HepG2 (cell line): ENCODE data around the gene TMEM220. TPM values are rescaled to one million over a fixed set of nuclear protein-coding genes. Genes with fewer than 3 reads are reported as not detected.

Experiments
- AGO1 ChIP-seq: fragments of 200-400 bp; formaldehyde crosslinking; IDR thresholded peaks from 2 replicates; pipeline ENCODE4 v1.6.1; 2017; ENCODE audit warnings: mild to moderate bottlenecking, low read depth, low read length, moderate library complexity; ENCODE audit not compliant: poor library complexity, severe bottlenecking
- BRD4 ChIP-seq: sonication (generic); formaldehyde crosslinking; IDR thresholded peaks from 2 replicates; pipeline ENCODE4 v1.4.0; 2020; ENCODE audit warnings: missing genetic modification reagents
- CENPX ChIP-seq: sonication (generic); formaldehyde crosslinking; IDR thresholded peaks from 2 replicates; pipeline ENCODE4 v1.9.0; 2021; ENCODE audit warnings: mild to moderate bottlenecking, missing genetic modification reagents, moderate library complexity
- EEA1 ChIP-seq: sonication (generic); formaldehyde crosslinking; IDR thresholded peaks from 2 replicates; pipeline ENCODE4 v1.5.1; 2020; ENCODE audit warnings: mild to moderate bottlenecking, missing genetic modification reagents, borderline replicate concordance
- GPN1 ChIP-seq: sonication (generic); formaldehyde crosslinking; IDR thresholded peaks from 2 replicates; pipeline ENCODE4 v1.5.1; 2020; ENCODE audit warnings: missing genetic modification reagents, borderline replicate concordance
- HNRNPK ChIP-seq: fragments of 200-400 bp; formaldehyde crosslinking; IDR thresholded peaks from 2 replicates; pipeline ENCODE4 v1.6.1; 2018; ENCODE audit warnings: low read length, low read depth, moderate library complexity, mild to moderate bottlenecking; ENCODE audit not compliant: poor library complexity, severe bottlenecking
- HNRNPUL1 ChIP-seq: fragments of 200-400 bp; formaldehyde crosslinking; IDR thresholded peaks from 2 replicates; pipeline ENCODE4 v1.6.1; 2017; ENCODE audit warnings: low read depth, mild to moderate bottlenecking, low read length, moderate library complexity
- SNAI1 ChIP-seq: sonication (generic); formaldehyde crosslinking; IDR thresholded peaks from 2 replicates; pipeline ENCODE4 v1.5.0; 2020; ENCODE audit warnings: mild to moderate bottlenecking, missing genetic modification reagents, borderline replicate concordance
- TAF1 ChIP-seq: sonication (generic); formaldehyde crosslinking; IDR thresholded peaks from 2 replicates; pipeline ENCODE4 v1.4.0; 2020; ENCODE audit warnings: missing genetic modification reagents
- ZBTB21 ChIP-seq: sonication (generic); formaldehyde crosslinking; IDR thresholded peaks from 2 replicates; pipeline ENCODE4 v1.4.0; 2020; ENCODE audit warnings: missing genetic modification reagents
- ZNF138 ChIP-seq: sonication (generic); formaldehyde crosslinking; IDR thresholded peaks from 2 replicates; pipeline ENCODE4 v1.5.0; 2020; ENCODE audit warnings: mild to moderate bottlenecking, low read depth, missing genetic modification reagents
- ZNF703 ChIP-seq: sonication (generic); formaldehyde crosslinking; IDR thresholded peaks from 2 replicates; pipeline ENCODE4 v1.5.1; 2020; ENCODE audit warnings: missing genetic modification reagents, mild to moderate bottlenecking, moderate library complexity, borderline replicate concordance
- ZNF740 ChIP-seq: sonication (generic); formaldehyde crosslinking; IDR thresholded peaks from 2 replicates; pipeline ENCODE4 v1.4.0; 2020; ENCODE audit warnings: missing genetic modification reagents
- ZSCAN5A ChIP-seq: sonication (generic); formaldehyde crosslinking; IDR thresholded peaks from 2 replicates; pipeline ENCODE4 v1.8.0; 2022; ENCODE audit warnings: mild to moderate bottlenecking, missing genetic modification reagents, borderline replicate concordance
- polyA plus RNA-seq, 8 experiments: library from polyadenylated mRNA; depleted of rRNA in 3 of 8; stranded (reverse) in 7 of 8; unstranded in 1 of 8; fragments of >200 nt; fragmentation: Illumina TruSeq in 4 of 8; extraction: Trizol in 4 of 8; gene quantifications; 2 replicates each; pipeline versions ENCODE4 v1.2.1 to v1.2.3, GENCODE V29; 2011 to 2016; ENCODE audit warnings: low read depth in 4 of 8, missing spikeins in 1 of 8, mixed read lengths in 1 of 8; ENCODE audit not compliant: insufficient read depth in 1 of 8
- total RNA-seq, 5 experiments: library from RNA; depleted of rRNA; stranded (reverse); fragments of >200 nt; fragmentation: Illumina TruSeq; extraction: Trizol; gene quantifications; 2 replicates each; pipeline ENCODE4 v1.2.3, GENCODE V29; 2016; ENCODE audit warnings: low read depth in 1 of 5
- TF ChIP-seq, protein P1 (sequence below): sonication (generic); formaldehyde crosslinking; IDR thresholded peaks from 2 replicates; pipeline ENCODE4 v1.9.0; 2021; ENCODE audit warnings: missing genetic modification reagents, borderline replicate concordance
- TF ChIP-seq, protein P2 (sequence below): sonication (generic); formaldehyde crosslinking; IDR thresholded peaks from 2 replicates; pipeline ENCODE4 v1.4.0; 2020; ENCODE audit warnings: missing genetic modification reagents, borderline replicate concordance
- TF ChIP-seq, protein P3 (sequence below): sonication (generic); formaldehyde crosslinking; IDR thresholded peaks from 2 replicates; pipeline ENCODE4 v1.4.0; 2020; ENCODE audit warnings: missing genetic modification reagents

The TMEM220 gene
- total and polyA plus RNA-seq, 2 of the 13 experiments (the other 11 are each of a cell fraction or from before 2014, with no cell fraction given): 1.3 to 2.2 TPM

GRCh38 chr17:10697092-10698081, 32.4 kb downstream of the TMEM220 start, which contains the start of the genes ADPRM and SCO1 (continued):
- TF ChIP-seq ZSCAN5A (CRISPR knock-in tag) (0 out of 2 replicates have a peak, but pooled peaks have one; percentile 47), GPN1 (CRISPR knock-in tag) (no peak), HNRNPK (peak; percentile 17), BRD4 (CRISPR knock-in tag) (peak; percentile 82), ZNF138 (CRISPR knock-in tag) (no peak), SNAI1 (no peak), CENPX (CRISPR knock-in tag) (no peak), ZNF703 (CRISPR knock-in tag) (no peak), ZBTB21 (CRISPR knock-in tag) (no peak), ZNF740 (CRISPR knock-in tag) (no peak), HNRNPUL1 (no peak), EEA1 (CRISPR knock-in tag) (no peak), AGO1 (peak; percentile 45), TAF1 (peak; percentile 93)
- TF ChIP-seq, protein P1, sequence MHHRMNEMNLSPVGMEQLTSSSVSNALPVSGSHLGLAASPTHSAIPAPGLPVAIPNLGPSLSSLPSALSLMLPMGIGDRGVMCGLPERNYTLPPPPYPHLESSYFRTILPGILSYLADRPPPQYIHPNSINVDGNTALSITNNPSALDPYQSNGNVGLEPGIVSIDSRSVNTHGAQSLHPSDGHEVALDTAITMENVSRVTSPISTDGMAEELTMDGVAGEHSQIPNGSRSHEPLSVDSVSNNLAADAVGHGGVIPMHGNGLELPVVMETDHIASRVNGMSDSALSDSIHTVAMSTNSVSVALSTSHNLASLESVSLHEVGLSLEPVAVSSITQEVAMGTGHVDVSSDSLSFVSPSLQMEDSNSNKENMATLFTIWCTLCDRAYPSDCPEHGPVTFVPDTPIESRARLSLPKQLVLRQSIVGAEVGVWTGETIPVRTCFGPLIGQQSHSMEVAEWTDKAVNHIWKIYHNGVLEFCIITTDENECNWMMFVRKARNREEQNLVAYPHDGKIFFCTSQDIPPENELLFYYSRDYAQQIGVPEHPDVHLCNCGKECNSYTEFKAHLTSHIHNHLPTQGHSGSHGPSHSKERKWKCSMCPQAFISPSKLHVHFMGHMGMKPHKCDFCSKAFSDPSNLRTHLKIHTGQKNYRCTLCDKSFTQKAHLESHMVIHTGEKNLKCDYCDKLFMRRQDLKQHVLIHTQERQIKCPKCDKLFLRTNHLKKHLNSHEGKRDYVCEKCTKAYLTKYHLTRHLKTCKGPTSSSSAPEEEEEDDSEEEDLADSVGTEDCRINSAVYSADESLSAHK (CRISPR knock-in tag): peak; percentile 30; the same call in 1 of the 2 replicates
- TF ChIP-seq, protein P2, sequence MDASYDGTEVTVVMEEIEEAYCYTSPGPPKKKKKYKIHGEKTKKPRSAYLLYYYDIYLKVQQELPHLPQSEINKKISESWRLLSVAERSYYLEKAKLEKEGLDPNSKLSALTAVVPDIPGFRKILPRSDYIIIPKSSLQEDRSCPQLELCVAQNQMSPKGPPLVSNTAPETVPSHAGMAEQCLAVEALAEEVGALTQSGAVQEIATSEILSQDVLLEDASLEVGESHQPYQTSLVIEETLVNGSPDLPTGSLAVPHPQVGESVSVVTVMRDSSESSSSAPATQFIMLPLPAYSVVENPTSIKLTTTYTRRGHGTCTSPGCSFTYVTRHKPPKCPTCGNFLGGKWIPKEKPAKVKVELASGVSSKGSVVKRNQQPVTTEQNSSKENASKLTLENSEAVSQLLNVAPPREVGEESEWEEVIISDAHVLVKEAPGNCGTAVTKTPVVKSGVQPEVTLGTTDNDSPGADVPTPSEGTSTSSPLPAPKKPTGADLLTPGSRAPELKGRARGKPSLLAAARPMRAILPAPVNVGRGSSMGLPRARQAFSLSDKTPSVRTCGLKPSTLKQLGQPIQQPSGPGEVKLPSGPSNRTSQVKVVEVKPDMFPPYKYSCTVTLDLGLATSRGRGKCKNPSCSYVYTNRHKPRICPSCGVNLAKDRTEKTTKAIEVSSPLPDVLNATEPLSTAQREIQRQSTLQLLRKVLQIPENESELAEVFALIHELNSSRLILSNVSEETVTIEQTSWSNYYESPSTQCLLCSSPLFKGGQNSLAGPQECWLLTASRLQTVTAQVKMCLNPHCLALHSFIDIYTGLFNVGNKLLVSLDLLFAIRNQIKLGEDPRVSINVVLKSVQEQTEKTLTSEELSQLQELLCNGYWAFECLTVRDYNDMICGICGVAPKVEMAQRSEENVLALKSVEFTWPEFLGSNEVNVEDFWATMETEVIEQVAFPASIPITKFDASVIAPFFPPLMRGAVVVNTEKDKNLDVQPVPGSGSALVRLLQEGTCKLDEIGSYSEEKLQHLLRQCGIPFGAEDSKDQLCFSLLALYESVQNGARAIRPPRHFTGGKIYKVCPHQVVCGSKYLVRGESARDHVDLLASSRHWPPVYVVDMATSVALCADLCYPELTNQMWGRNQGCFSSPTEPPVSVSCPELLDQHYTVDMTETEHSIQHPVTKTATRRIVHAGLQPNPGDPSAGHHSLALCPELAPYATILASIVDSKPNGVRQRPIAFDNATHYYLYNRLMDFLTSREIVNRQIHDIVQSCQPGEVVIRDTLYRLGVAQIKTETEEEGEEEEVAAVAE (CRISPR knock-in tag): peak; percentile 46; the same call in 1 of the 2 replicates
- TF ChIP-seq, protein P3, sequence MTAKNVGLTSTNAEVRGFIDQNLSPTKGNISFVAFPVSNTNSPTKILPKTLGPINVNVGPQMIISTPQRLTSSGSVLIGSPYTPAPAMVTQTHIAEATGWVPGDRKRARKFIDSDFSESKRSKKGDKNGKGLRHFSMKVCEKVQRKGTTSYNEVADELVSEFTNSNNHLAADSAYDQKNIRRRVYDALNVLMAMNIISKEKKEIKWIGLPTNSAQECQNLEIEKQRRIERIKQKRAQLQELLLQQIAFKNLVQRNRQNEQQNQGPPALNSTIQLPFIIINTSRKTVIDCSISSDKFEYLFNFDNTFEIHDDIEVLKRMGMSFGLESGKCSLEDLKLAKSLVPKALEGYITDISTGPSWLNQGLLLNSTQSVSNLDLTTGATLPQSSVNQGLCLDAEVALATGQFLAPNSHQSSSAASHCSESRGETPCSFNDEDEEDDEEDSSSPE (CRISPR knock-in tag): peak; percentile 77
